Activated T-cell treated with anti-CD3 and anti-CD28 coated beads, Interleukin-2, amount 50 U/mL, for 4 hours (primary cell): ENCODE data around the gene FA2H. TPM values are rescaled to one million over a fixed set of nuclear protein-coding genes. Genes with fewer than 3 reads are reported as not detected.

Experiments
- ATAC-seq, 2 donors: fragments of 200-7000 bp; cut with Tn5 transposase; one replicate each; pipeline ENCODE4 v1.10.0; 2021
- DNase-seq: peaks from one replicate; pipeline ENCODE4 v3.0.0-alpha.2; 2020
- H3K27me3 Mint-ChIP-seq: one replicate; pipeline ENCODE4 v1.8.0; 2021; ENCODE audit warnings: low read depth, mixed read lengths
- H3K36me3 Mint-ChIP-seq: one replicate; pipeline ENCODE4 v1.8.0; 2022; ENCODE audit warnings: mixed read lengths; ENCODE audit not compliant: insufficient read depth
- H3K4me1 Mint-ChIP-seq: one replicate; pipeline ENCODE4 v1.8.0; 2021; ENCODE audit warnings: low read depth, mixed read lengths
- H3K4me3 Mint-ChIP-seq: one replicate; pipeline ENCODE4 v1.8.0; 2021; ENCODE audit warnings: mild to moderate bottlenecking, moderate library complexity, mixed read lengths
- H3K9me3 Mint-ChIP-seq: one replicate; pipeline ENCODE4 v1.8.0; 2021; ENCODE audit warnings: mixed read lengths
- total RNA-seq, 3 donors: library from RNA; stranded (reverse); gene quantifications; one replicate each; pipeline ENCODE4 v1.2.1, GENCODE V29; 2021

The FA2H gene
- total RNA-seq, 3 donors from 2014 or later, result 0.43 TPM; not detected in 2

DNA sequence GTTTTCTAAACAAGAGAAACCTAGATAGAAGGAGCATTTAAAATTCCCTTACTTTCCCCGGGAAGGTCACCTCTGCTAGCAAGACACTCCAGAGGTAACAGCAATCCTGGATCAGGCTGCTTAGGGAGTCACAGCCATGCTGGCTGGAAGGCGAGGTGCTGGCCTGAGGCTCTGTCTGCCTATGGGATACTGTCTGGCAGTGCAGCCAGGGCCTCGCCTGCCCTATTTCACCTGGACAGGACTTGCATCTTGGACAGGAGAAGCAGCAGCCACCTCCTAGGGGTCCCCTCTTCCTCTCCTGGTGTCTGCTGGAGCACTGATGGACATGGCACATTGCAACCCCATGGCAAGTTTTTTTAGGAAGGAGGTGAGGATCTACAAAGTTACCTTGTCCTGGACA, 15.1 kb downstream of the FA2H start:
- H3K27me3 Mint-ChIP-seq, result peaks cover 16% of the 10 kb centered on the region
- no peak for DNase-seq
- H3K4me3 Mint-ChIP-seq, result no peak overlapping the region
- no peaks in the 10 kb centered on the region for H3K36me3 Mint-ChIP-seq
- ATAC-seq, result no peak
- no peaks in the 10 kb centered on the region for H3K9me3 Mint-ChIP-seq
- no peaks in the 10 kb centered on the region for H3K4me1 Mint-ChIP-seq

DNA sequence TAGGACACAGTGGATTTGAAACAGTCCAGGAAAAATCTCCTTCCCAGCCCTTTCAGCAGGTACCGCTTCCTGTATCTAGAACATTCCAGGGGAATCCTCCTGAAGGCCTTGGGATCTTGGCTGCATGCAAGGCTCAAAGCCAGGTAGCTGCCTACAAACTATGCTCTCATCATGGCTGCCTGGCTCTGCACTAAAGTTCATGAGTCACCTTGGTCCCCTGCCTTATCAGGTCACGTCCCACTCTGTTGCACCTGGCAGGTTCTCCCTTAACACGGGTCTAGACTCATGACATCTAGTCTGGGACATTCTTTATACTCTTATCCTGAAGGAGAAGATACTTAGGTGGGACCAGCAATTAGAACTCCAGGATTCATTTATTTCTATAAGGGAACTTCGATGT, 15.8 kb downstream of the FA2H start:
- Mint-ChIP-seq H3K9me3 (no peaks in the 10 kb centered on the region), H3K27me3 (peaks cover 13% of the 10 kb centered on the region), H3K4me1 (no peaks in the 10 kb centered on the region), H3K36me3 (no peaks in the 10 kb centered on the region), H3K4me3 (no peak overlapping the region)
- DNase-seq (no peak), ATAC-seq (no peak)

- Mint-ChIP-seq H3K9me3 (no peaks in the 10 kb centered on the region), H3K4me3 (no peak overlapping the region), H3K36me3 (no peaks in the 10 kb centered on the region), H3K4me1 (no peaks in the 10 kb centered on the region), H3K27me3 (peaks cover 14% of the 10 kb centered on the region)
- ATAC-seq (no peak), DNase-seq (no peak)
Observed at GRCh38 chr16:74757349-74757748, 17.3 kb downstream of the FA2H start.

- peaks cover 13% of the 10 kb centered on the region for H3K27me3 Mint-ChIP-seq
Observed at GRCh38 chr16:74756203-74756602, 18.4 kb downstream of the FA2H start.

DNA sequence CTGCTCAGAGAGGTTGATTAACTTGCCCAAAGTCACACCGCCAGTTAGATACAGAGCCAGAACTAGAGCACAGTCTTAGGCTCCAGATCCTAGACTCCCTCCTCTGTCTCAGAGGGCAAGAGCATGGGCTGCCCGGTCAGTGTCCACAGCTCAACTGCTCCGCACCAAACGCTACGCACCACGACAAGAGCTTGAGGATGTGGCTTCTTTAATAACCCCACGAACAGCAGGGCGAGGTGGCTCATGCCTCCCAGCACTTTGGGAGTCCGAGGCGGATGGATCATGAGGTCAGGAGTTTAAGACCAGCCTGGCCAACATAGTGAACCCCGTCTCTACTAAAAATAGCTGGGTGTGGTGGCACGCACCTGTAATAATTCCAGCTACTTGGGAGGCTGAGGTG, 21.4 kb downstream of the FA2H start:
- Mint-ChIP-seq H3K36me3 (no peaks in the 10 kb centered on the region), H3K4me1 (no peaks in the 10 kb centered on the region), H3K27me3 (peaks cover 8% of the 10 kb centered on the region), H3K4me3 (no peak overlapping the region), H3K9me3 (no peaks in the 10 kb centered on the region)
- no peak for DNase-seq
- ATAC-seq, result no peak

More at GRCh38 chr16:74756203-74756602, 18.4 kb downstream of the FA2H start:
- no peak overlapping the region for H3K4me3 Mint-ChIP-seq
- H3K9me3 Mint-ChIP-seq, result no peaks in the 10 kb centered on the region
- ATAC-seq, result no peak
- DNase-seq, result no peak
- no peaks in the 10 kb centered on the region for H3K4me1 Mint-ChIP-seq
- no peaks in the 10 kb centered on the region for H3K36me3 Mint-ChIP-seq

DNA sequence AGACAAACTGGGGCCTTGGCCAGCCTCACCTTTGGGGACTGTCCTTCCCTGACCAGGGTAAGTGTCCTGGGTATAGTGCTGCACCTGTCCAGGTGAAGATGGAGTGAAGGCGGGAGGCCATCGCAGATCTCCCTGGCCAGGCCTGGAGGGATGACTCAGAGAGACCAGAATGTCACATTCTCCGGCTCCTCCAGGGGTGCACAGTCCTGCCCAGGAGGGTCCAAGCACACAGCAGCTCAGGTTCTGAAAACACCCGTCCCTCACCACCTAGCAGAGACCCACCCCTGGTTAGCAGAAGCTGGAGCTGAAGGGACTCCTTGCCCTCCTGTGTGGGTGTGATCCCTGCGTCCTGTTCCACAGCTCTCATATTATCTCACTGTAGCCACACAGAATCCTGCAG, 21.9 kb downstream of the FA2H start:
- DNase-seq (no peak), ATAC-seq (no peak)
- Mint-ChIP-seq H3K4me1 (no peaks in the 10 kb centered on the region), H3K36me3 (no peaks in the 10 kb centered on the region), H3K4me3 (no peak overlapping the region), H3K9me3 (no peaks in the 10 kb centered on the region), H3K27me3 (peaks cover 8% of the 10 kb centered on the region)

DNA sequence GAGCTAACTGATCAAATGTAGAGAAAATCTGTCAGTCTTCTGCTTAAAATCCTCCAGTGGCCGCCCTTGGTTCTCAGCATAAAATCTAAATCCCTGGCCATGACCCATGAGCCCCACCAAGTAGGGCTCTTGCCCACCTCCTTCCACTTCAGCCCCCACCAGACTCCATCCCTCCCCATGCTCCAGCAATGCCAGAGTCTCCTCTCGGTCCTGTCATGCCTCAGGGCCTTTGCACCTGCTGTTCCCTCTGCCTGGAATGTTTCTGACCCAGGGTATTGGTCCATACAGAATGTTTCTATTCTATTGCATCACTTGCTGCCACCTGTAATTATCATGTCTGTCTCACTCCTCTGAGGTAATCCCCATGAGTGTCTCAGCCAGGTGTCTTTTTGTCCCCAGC, 22.4 kb downstream of the FA2H start:
- no peak for ATAC-seq
- H3K27me3 Mint-ChIP-seq, result peaks cover 8% of the 10 kb centered on the region
- no peak overlapping the region for H3K4me3 Mint-ChIP-seq
- no peaks in the 10 kb centered on the region for H3K4me1 Mint-ChIP-seq
- no peaks in the 10 kb centered on the region for H3K36me3 Mint-ChIP-seq
- H3K9me3 Mint-ChIP-seq, result no peaks in the 10 kb centered on the region
- DNase-seq, result no peak

DNA sequence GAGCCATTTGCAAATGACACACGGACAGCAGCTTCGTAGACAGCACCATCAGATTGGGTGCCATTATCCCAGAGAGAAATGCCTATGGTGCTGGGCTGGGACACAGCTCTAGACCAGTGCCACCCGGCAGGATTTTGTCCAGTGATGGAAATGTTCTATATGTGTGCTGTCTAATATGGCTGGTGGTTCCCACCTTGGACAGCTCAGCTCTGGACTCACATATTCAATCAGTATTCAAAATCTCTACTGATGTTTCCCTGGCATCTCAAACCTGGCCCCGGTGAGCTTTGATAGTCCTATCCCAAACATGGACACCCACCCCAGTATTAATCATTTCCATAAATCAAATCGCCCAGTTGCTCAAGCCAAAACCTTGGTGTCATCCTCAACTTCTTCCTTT, 23.0 kb downstream of the FA2H start:
- no peak for ATAC-seq
- Mint-ChIP-seq H3K4me3 (no peak overlapping the region), H3K4me1 (no peaks in the 10 kb centered on the region), H3K36me3 (no peaks in the 10 kb centered on the region), H3K9me3 (no peaks in the 10 kb centered on the region), H3K27me3 (peaks cover 8% of the 10 kb centered on the region)
- DNase-seq, result no peak

- Mint-ChIP-seq H3K4me3 (no peak overlapping the region), H3K36me3 (no peaks in the 10 kb centered on the region), H3K9me3 (no peaks in the 10 kb centered on the region), H3K27me3 (peaks cover 8% of the 10 kb centered on the region), H3K4me1 (no peaks in the 10 kb centered on the region)
- no peak for DNase-seq
- no peak for ATAC-seq
Observed at GRCh38 chr16:74749291-74750055, 25.1 kb downstream of the FA2H start.

GRCh38 chr16:74748616-74749026, 26.0 kb downstream of the FA2H start:
- H3K27me3 Mint-ChIP-seq, result peaks cover 6% of the 10 kb centered on the region
- H3K9me3 Mint-ChIP-seq, result no peaks in the 10 kb centered on the region
- no peak overlapping the region for H3K4me3 Mint-ChIP-seq
- no peak for DNase-seq
- H3K36me3 Mint-ChIP-seq, result no peaks in the 10 kb centered on the region
- ATAC-seq, result no peak
- H3K4me1 Mint-ChIP-seq, result no peaks in the 10 kb centered on the region

- H3K9me3 Mint-ChIP-seq, result no peaks in the 10 kb centered on the region
- ATAC-seq, result no peak
- H3K4me3 Mint-ChIP-seq, result no peak overlapping the region
- DNase-seq, result no peak
- H3K4me1 Mint-ChIP-seq, result no peaks in the 10 kb centered on the region
- H3K27me3 Mint-ChIP-seq, result peaks cover 6% of the 10 kb centered on the region
- no peaks in the 10 kb centered on the region for H3K36me3 Mint-ChIP-seq
Observed at GRCh38 chr16:74747716-74748615, 26.7 kb downstream of the FA2H start.

DNA sequence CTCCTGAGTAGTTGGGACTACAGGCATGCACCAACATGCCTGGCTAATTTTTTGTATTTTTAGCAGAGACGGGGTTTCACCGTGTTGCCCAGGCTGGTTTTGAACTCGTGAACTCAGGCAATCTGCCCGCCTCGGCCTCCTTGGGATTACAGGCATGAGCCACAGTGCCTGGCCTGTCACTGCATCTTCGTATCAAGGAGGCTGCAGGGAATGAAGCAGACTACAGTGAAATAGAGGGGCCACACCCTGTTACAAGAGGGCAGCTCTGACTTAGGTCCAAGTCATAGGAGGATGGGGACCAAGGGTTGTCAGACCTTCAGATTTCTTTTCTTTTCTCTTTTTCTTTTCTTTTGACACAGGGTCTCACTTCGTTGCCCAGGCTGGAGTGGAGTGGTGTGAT, 28.7 kb downstream of the FA2H start:
- Mint-ChIP-seq H3K36me3 (no peaks in the 10 kb centered on the region), H3K9me3 (no peaks in the 10 kb centered on the region), H3K27me3 (no peaks in the 10 kb centered on the region), H3K4me1 (no peaks in the 10 kb centered on the region), H3K4me3 (no peak overlapping the region)
- ATAC-seq (no peak), DNase-seq (no peak)

- DNase-seq (no peak), ATAC-seq (no peak)
- Mint-ChIP-seq H3K9me3 (no peaks in the 10 kb centered on the region), H3K4me3 (no peak overlapping the region), H3K36me3 (no peaks in the 10 kb centered on the region), H3K27me3 (no peaks in the 10 kb centered on the region), H3K4me1 (no peaks in the 10 kb centered on the region)
Observed at GRCh38 chr16:74745109-74745615, 29.5 kb downstream of the FA2H start.

DNA sequence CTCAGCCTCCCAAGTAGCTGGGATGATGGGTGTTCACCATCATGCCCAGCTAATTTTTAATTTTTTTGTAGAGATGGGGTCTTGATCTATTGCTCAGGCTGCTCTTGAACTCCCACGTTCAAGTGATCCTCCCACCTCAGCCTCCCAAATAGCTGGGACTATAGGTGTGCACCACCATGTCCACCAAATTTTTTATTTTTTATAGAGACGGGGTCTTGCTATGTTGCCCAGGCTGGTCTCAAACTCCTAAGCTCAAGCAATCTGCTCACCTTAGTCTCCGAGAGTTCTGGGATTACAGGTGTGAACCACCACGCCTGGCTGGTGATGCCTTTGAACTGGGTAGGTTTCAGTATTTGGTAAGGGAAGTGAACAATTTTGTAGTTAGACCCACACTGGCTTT, 30.1 kb downstream of the FA2H start:
- Mint-ChIP-seq H3K27me3 (no peaks in the 10 kb centered on the region), H3K36me3 (no peaks in the 10 kb centered on the region), H3K4me3 (no peak overlapping the region), H3K4me1 (no peaks in the 10 kb centered on the region), H3K9me3 (no peaks in the 10 kb centered on the region)
- no peak for ATAC-seq
- no peak for DNase-seq
